H1 (cell line): Measurements from ENCODE around the gene CACUL1. TPM values are rescaled to one million over a fixed set of nuclear protein-coding genes. Genes with fewer than 3 reads are reported as not detected.

Source experiments
- CTCF ChIA-PET: fragments of 300-600 bp; sonication (Branson Sonifier 250); formaldehyde crosslinking; loops from one replicate; lab custom pipeline; 2021; ENCODE audit not compliant: partially characterized antibody; lab: Charles Lee
- POLR2A ChIA-PET: fragments of 300-600 bp; sonication (Branson Sonifier 250); formaldehyde crosslinking; loops from one replicate; lab custom pipeline; 2021; ENCODE audit warnings: inconsistent platforms; ENCODE audit not compliant: partially characterized antibody; lab: Charles Lee
- DNase-seq, 2 experiments: peaks; one replicate each; pipeline versions ENCODE4 v3.0.0 to v3.0.0-alpha.2; 2010 to 2022; ENCODE audit warnings: low spot score in 2 of 2, low read depth in 1 of 2, mixed read lengths in 1 of 2
- FAIRE-seq: peaks from 2 replicates; lab custom pipeline; 2011; peaks lifted over from hg19 to GRCh38; lab: Jason Lieb, UNC
- H2AFZ ChIP-seq: 2 replicates; pipeline ENCODE4 v1.8.1; 2012; ENCODE audit warnings: low read length, inconsistent platforms
- H2AK5ac ChIP-seq: 2 replicates; pipeline ENCODE4 v1.6.1; 2013; ENCODE audit warnings: low read depth, low read length
- H2BK120ac ChIP-seq: replicated peaks from 2 replicates; pipeline ENCODE3; 2013; ENCODE audit warnings: low read depth, low read length, inconsistent platforms
- H2BK12ac ChIP-seq: 2 replicates; pipeline ENCODE4 v1.6.1; 2013; ENCODE audit warnings: low read depth, low read length
- H2BK15ac ChIP-seq: 2 replicates; pipeline ENCODE4 v1.6.1; 2013; ENCODE audit warnings: low read length
- H2BK20ac ChIP-seq: 2 replicates; pipeline ENCODE4 v1.6.1; 2013; ENCODE audit warnings: low read length
- H2BK5ac ChIP-seq: 2 replicates; pipeline ENCODE4 v1.6.1; 2013; ENCODE audit warnings: low read depth, low read length
- H3K14ac ChIP-seq: 2 replicates; pipeline ENCODE4 v1.6.1; 2013; ENCODE audit warnings: inconsistent platforms; ENCODE audit not compliant: insufficient read length
- H3K18ac ChIP-seq: 2 replicates; pipeline ENCODE4 v1.6.1; 2013; ENCODE audit warnings: low read length; ENCODE audit errors: extremely low read depth
- H3K23ac ChIP-seq: 2 replicates; pipeline ENCODE4 v1.6.1; 2013; ENCODE audit warnings: inconsistent platforms; ENCODE audit not compliant: insufficient read length
- H3K23me2 ChIP-seq: 2 replicates; pipeline ENCODE4 v1.6.1; 2013; ENCODE audit warnings: low read depth, low read length
- H3K27ac ChIP-seq: 2 replicates; pipeline ENCODE4 v1.6.1; 2011; ENCODE audit warnings: low read depth, low read length, inconsistent platforms
- H3K27me3 ChIP-seq, 4 experiments: replicated peaks in 1 of 4; 1 replicate in 1 of 4; 2 replicates in 3 of 4; pipeline versions ENCODE4 v1.6.1 to v1.8.1; 2011 to 2013; ENCODE audit warnings: low read length in 3 of 4, mild to moderate bottlenecking in 3 of 4, inconsistent platforms in 2 of 4, mixed read lengths in 2 of 4, moderate library complexity in 1 of 4; ENCODE audit not compliant: control insufficient read depth in 3 of 4, insufficient read depth in 3 of 4; ENCODE audit errors: extremely low read depth in 1 of 4
- H3K36me3 ChIP-seq, 4 experiments: 2 replicates each; pipeline versions ENCODE4 v1.6.1 to v1.8.1; 2011 to 2013; ENCODE audit warnings: mild to moderate bottlenecking in 4 of 4, low read length in 3 of 4, moderate library complexity in 2 of 4, control low read depth in 1 of 4, inconsistent platforms in 1 of 4; ENCODE audit not compliant: insufficient read depth in 4 of 4, control insufficient read depth in 2 of 4
- H3K4ac ChIP-seq: replicated peaks from 2 replicates; pipeline ENCODE3; 2013; ENCODE audit warnings: low read length, low read depth, mixed read lengths, inconsistent platforms; ENCODE audit not compliant: insufficient read length
- H3K4me1 ChIP-seq, 4 experiments: replicated peaks in 1 of 4; 1 replicate in 1 of 4; 2 replicates in 3 of 4; pipeline versions ENCODE4 v1.6.1 to v1.8.1; 2011 to 2013; ENCODE audit warnings: low read length in 3 of 4, inconsistent platforms in 2 of 4, mixed read lengths in 1 of 4; ENCODE audit not compliant: insufficient read depth in 4 of 4, control insufficient read depth in 3 of 4
- H3K4me2 ChIP-seq, 2 experiments: 2 replicates each; pipeline versions ENCODE4 v1.6.1 to v1.8.1; 2011 to 2013; ENCODE audit warnings: low read depth in 2 of 2, low read length in 2 of 2, control low read depth in 1 of 2, inconsistent platforms in 1 of 2, mild to moderate bottlenecking in 1 of 2; ENCODE audit not compliant: insufficient read depth in 1 of 2
- H3K4me3 ChIP-seq, 4 experiments: fragments of 200-600, 300-600 bp in 1 of 4; sonication (generic), shearing (Covaris generic), sonication (Bioruptor Twin) in 1 of 4; 2 replicates each; pipeline versions ENCODE4 v1.5.1 to v1.8.1; 2011 to 2016; ENCODE audit warnings: low read length in 4 of 4, low read depth in 3 of 4, control low read depth in 2 of 4, inconsistent platforms in 2 of 4, mild to moderate bottlenecking in 2 of 4, mixed read lengths in 1 of 4, moderate library complexity in 1 of 4; ENCODE audit not compliant: insufficient read depth in 2 of 4; ENCODE audit errors: extremely low read depth in 1 of 4
- H3K56ac ChIP-seq: replicated peaks from 2 replicates; pipeline ENCODE3; 2013; ENCODE audit warnings: low read depth, mild to moderate bottlenecking, mixed read lengths, low read length, inconsistent platforms; ENCODE audit not compliant: insufficient read length
- H3K79me1 ChIP-seq: 2 replicates; pipeline ENCODE4 v1.6.1; 2013; ENCODE audit warnings: low read depth, low read length, control low read depth
- H3K79me2 ChIP-seq, 2 experiments: 2 replicates each; pipeline versions ENCODE4 v1.6.1 to v1.8.1; 2012 to 2013; ENCODE audit warnings: low read length in 2 of 2, mild to moderate bottlenecking in 2 of 2, inconsistent platforms in 1 of 2; ENCODE audit not compliant: insufficient read depth in 2 of 2, control insufficient read depth in 1 of 2
- H3K9ac ChIP-seq, 4 experiments: replicated peaks in 1 of 4; 1 replicate in 1 of 4; 2 replicates in 3 of 4; pipeline versions ENCODE4 v1.6.1 to v1.8.1; 2011 to 2013; ENCODE audit warnings: low read depth in 3 of 4, low read length in 3 of 4, control low read depth in 2 of 4, mild to moderate bottlenecking in 2 of 4, moderate library complexity in 2 of 4, inconsistent platforms in 1 of 4; ENCODE audit errors: extremely low read depth in 1 of 4
- H3K9me3 ChIP-seq, 2 experiments: 2 replicates each; pipeline versions ENCODE4 v1.6.1 to v1.8.1; 2012 to 2013; ENCODE audit warnings: mild to moderate bottlenecking in 2 of 2, moderate library complexity in 2 of 2, control low read depth in 1 of 2, inconsistent platforms in 1 of 2, low read depth in 1 of 2, low read length in 1 of 2, mixed read lengths in 1 of 2; ENCODE audit not compliant: insufficient read depth in 2 of 2
- H4K20me1 ChIP-seq, 2 experiments: replicated peaks in 1 of 2; 2 replicates each; pipeline versions ENCODE3 to v1.8.1; 2011 to 2013; ENCODE audit warnings: inconsistent platforms in 2 of 2, low read length in 2 of 2, mild to moderate bottlenecking in 1 of 2; ENCODE audit not compliant: insufficient read depth in 2 of 2, control insufficient read depth in 1 of 2
- H4K5ac ChIP-seq: 2 replicates; pipeline ENCODE4 v1.6.1; 2013; ENCODE audit warnings: low read length, low read depth, mixed read lengths, inconsistent platforms; ENCODE audit not compliant: insufficient read length
- H4K8ac ChIP-seq: 2 replicates; pipeline ENCODE4 v1.8.0; 2013; ENCODE audit warnings: mild to moderate bottlenecking, moderate library complexity, low read length, inconsistent platforms; ENCODE audit not compliant: insufficient read depth; ENCODE audit errors: extremely low read depth
- H4K91ac ChIP-seq: replicated peaks from 2 replicates; pipeline ENCODE3; 2013; ENCODE audit warnings: low read length, mixed read lengths, inconsistent platforms; ENCODE audit not compliant: insufficient read length
- ATF2 ChIP-seq: IDR thresholded peaks from 2 replicates; pipeline ENCODE4 v1.6.1; 2012; ENCODE audit warnings: low read length, inconsistent platforms
- EGR1 ChIP-seq: IDR thresholded peaks from 2 replicates; pipeline ENCODE4 v1.6.1; 2011; ENCODE audit warnings: low read depth, low read length, borderline replicate concordance
- EP300 ChIP-seq, 2 experiments: IDR thresholded peaks; 1 replicate in 1 of 2; 2 replicates in 1 of 2; pipeline ENCODE4 v1.6.1; 2011 to 2012; ENCODE audit warnings: low read depth in 2 of 2, low read length in 2 of 2, mild to moderate bottlenecking in 2 of 2, borderline replicate concordance in 1 of 2, inconsistent platforms in 1 of 2, moderate library complexity in 1 of 2
- EZH2 ChIP-seq: fragments of 200-600 bp; sonication (generic); IDR thresholded peaks from 2 replicates; pipeline ENCODE4 v1.7.1; 2012; ENCODE audit warnings: low read depth, mild to moderate bottlenecking, moderate library complexity, low read length, inconsistent platforms; ENCODE audit not compliant: severe bottlenecking
- JUND ChIP-seq: IDR thresholded peaks from 2 replicates; pipeline ENCODE4 v1.6.1; 2011; ENCODE audit warnings: mild to moderate bottlenecking, improper control_type of control experiment, low read length
- POU5F1 ChIP-seq: IDR thresholded peaks from 2 replicates; pipeline ENCODE4 v1.6.1; 2011; ENCODE audit warnings: low read depth, mild to moderate bottlenecking, low read length, moderate library complexity
- RNF2 ChIP-seq: fragments of 200-900, 300-1000 bp; sonication (generic); IDR thresholded peaks from 2 replicates; pipeline ENCODE4 v1.7.1; 2016; ENCODE audit warnings: borderline replicate concordance, low read depth, mild to moderate bottlenecking, antibody characterized with exemption, low read length; ENCODE audit not compliant: poor library complexity, severe bottlenecking; ENCODE audit errors: missing control alignments
- SIRT6 ChIP-seq: IDR thresholded peaks from one replicate; pipeline ENCODE4 v1.7.1; 2012; ENCODE audit warnings: low read length, inconsistent platforms
- SRF ChIP-seq: IDR thresholded peaks from 2 replicates; pipeline ENCODE4 v1.6.1; 2011; ENCODE audit warnings: mild to moderate bottlenecking, low read depth, low read length, moderate library complexity
- TCF12 ChIP-seq: IDR thresholded peaks from 2 replicates; pipeline ENCODE4 v1.6.1; 2011; ENCODE audit warnings: low read depth, mild to moderate bottlenecking, low read length
- TEAD4 ChIP-seq: IDR thresholded peaks from 2 replicates; pipeline ENCODE4 v1.6.1; 2012; ENCODE audit warnings: low read depth, low read length, inconsistent platforms, mixed read lengths
- WGBS, 2 experiments: shearing (Covaris generic) in 1 of 2; methylation state at CpG; one replicate each; pipeline versions ENCODE4 v1.1.6 to v1.1.7; 2013 to 2015; ENCODE audit warnings: low lambda C conversion rate in 2 of 2, mixed read lengths in 2 of 2, inconsistent platforms in 1 of 2, low coverage in 1 of 2, missing lambda C conversion rate in 1 of 2; ENCODE audit not compliant: insufficient replicate concordance in 2 of 2, insufficient coverage in 1 of 2, insufficient read length in 1 of 2; ENCODE audit errors: extremely low coverage in 1 of 2, missing lambda C conversion rate in 1 of 2; 5-methylcytosine and 5-hydroxymethylcytosine counted together
- polyA plus RNA-seq, 7 experiments: library from polyadenylated mRNA; depleted of rRNA in 3 of 7; stranded (reverse) in 5 of 7; unstranded in 2 of 7; fragments of >200 nt in 5 of 7; fragments of 200-250 nt in 2 of 7; gene quantifications; 1 replicate in 5 of 7; 2 replicates in 1 of 7; 4 replicates in 1 of 7; pipeline versions ENCODE4 v1.2.1 to v1.2.3, GENCODE V29; 2011 to 2013; ENCODE audit warnings: missing spikeins in 2 of 7, mixed read lengths in 2 of 7
- total RNA-seq: library from RNA; stranded (reverse); fragmentation: NEBNext Ultra II Directional; extraction: Animal tissue kit (Norgen Biotek cat#: 25700); gene quantifications from 2 replicates; pipeline ENCODE4 v1.2.1, GENCODE V29; 2021
- TF ChIP-seq, protein P1 (sequence below): IDR thresholded peaks from 2 replicates; pipeline ENCODE4 v1.6.1; 2012; ENCODE audit warnings: inconsistent platforms

Gene CACUL1
- total and polyA plus RNA-seq, 2 of the 8 experiments (the other 6 are each of a cell fraction or from before 2014, with no cell fraction given), result 6.5 to 34.2 TPM

GRCh38 chr10:118793545-118793944 is 38.8 kb upstream of the CACUL1 start:
- H3K27ac ChIP-seq, result no peak overlapping the region
- no peak overlapping the region for H2BK12ac ChIP-seq
- DNase-seq, result no peak
- H2BK20ac ChIP-seq, result no peak overlapping the region
- H3K23me2 ChIP-seq, result no peaks in the 10 kb centered on the region
- ChIA-PET CTCF (interaction anchor here (0.5 to 1.9 kb wide), 2 partner anchors 11 to 278 kb away, joined by 3 to 9 read pairs; no protein-coding TSS in a partner anchor), POLR2A (no interaction called here)
- no peak overlapping the region for H3K4ac ChIP-seq
- no peak overlapping the region for H3K4me2 ChIP-seq
- no peak overlapping the region for H2AK5ac ChIP-seq
- no peaks in the 10 kb centered on the region for H3K4me1 ChIP-seq
- no peak overlapping the region for H3K18ac ChIP-seq
- no peak overlapping the region for H4K5ac ChIP-seq
- H2BK5ac ChIP-seq, result no peak overlapping the region
- no peak overlapping the region for H2BK120ac ChIP-seq
- H4K8ac ChIP-seq, result no peak overlapping the region
- no peaks in the 10 kb centered on the region for H4K20me1 ChIP-seq
- H2BK15ac ChIP-seq, result no peak overlapping the region
- H3K14ac ChIP-seq, result no peak overlapping the region
- H3K79me2 ChIP-seq, result no peaks in the 10 kb centered on the region
- no peaks in the 10 kb centered on the region for H3K27me3 ChIP-seq
- no peaks in the 10 kb centered on the region for H3K9me3 ChIP-seq
- no peak overlapping the region for H3K23ac ChIP-seq
- no peak overlapping the region for H2AFZ ChIP-seq
- no peak overlapping the region for H3K4me3 ChIP-seq
- H3K79me1 ChIP-seq, result no peaks in the 10 kb centered on the region
- no peak overlapping the region for H4K91ac ChIP-seq
- no peaks in the 10 kb centered on the region for H3K36me3 ChIP-seq
- no peak overlapping the region for H3K56ac ChIP-seq
- FAIRE-seq, result no peak
- no peak overlapping the region for H3K9ac ChIP-seq
- 92% methylated on average over 6 of the region's 6 CpGs; no CpG with 5 or more reads in 1 of the 2 experiments for WGBS, 2 experiments
- TF ChIP-seq ATF2 (no peak), RNF2 (no peak), EP300 (IDR thresholded peaks at IDR 0.05; ENCODE audit: borderline replicate concordance in 1 of 2, low read depth in 2 of 2, low read length in 2 of 2) (no peak), POU5F1 (no peak), TEAD4 (no peak), SRF (no peak), JUND (no peak), EGR1 (no peak), SIRT6 (no peak), EZH2 (no peak), TCF12 (no peak)
- TF ChIP-seq, protein P1, sequence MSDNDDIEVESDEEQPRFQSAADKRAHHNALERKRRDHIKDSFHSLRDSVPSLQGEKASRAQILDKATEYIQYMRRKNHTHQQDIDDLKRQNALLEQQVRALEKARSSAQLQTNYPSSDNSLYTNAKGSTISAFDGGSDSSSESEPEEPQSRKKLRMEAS, result no peak
